HEK293 (cell line): Measurements from ENCODE around the gene SMPX.

Source experiments
- CTCF ChIA-PET: fragments of 350-600 bp; formaldehyde crosslinking; extraction: SDS; loops from one replicate; lab custom pipeline; 2021; ENCODE audit warnings: antibody characterized with exemption; lab: Yijun Ruan, JAX
- POLR2A ChIA-PET: fragments of 300-600 bp; formaldehyde crosslinking; extraction: SDS; loops from one replicate; lab custom pipeline; 2020; ENCODE audit warnings: antibody characterized with exemption, inconsistent platforms; lab: Yijun Ruan, JAX
- H3K27ac ChIP-seq: fragments of 200-500 bp; sonication (Bioruptor generic); 2 replicates; pipeline ENCODE4 v1.5.1; 2014; ENCODE audit warnings: low read depth, low read length, control low read depth, inconsistent platforms; ENCODE audit errors: extremely low read depth
- H3K36me3 ChIP-seq, 2 experiments: fragments of 200-500 bp in 1 of 2; sonication (Bioruptor generic) in 1 of 2; 1 replicate in 1 of 2; 2 replicates in 1 of 2; pipeline ENCODE4 v1.5.1; 2014 to 2017; ENCODE audit warnings: inconsistent platforms in 2 of 2, low read length in 2 of 2; ENCODE audit not compliant: control insufficient read depth in 2 of 2, insufficient read depth in 1 of 2
- H3K4me1 ChIP-seq: fragments of 200-500 bp; sonication (Bioruptor generic); 2 replicates; pipeline ENCODE4 v1.5.1; 2014; ENCODE audit warnings: mild to moderate bottlenecking, low read length, inconsistent platforms; ENCODE audit not compliant: control insufficient read depth, insufficient read depth
- H3K4me3 ChIP-seq: 2 replicates; pipeline ENCODE4 v1.5.1; 2011; ENCODE audit warnings: low read depth, mild to moderate bottlenecking, control low read depth, low read length, moderate library complexity
- H3K9me3 ChIP-seq: fragments of 200-500 bp; sonication (Bioruptor generic); 2 replicates; pipeline ENCODE4 v1.5.1; 2014; ENCODE audit warnings: low read depth, low read length, inconsistent platforms; ENCODE audit not compliant: control insufficient read depth, insufficient read depth
- KLF16 ChIP-seq: fragments of 450-650 bp; formaldehyde crosslinking; IDR thresholded peaks from 2 replicates; pipeline ENCODE4 v1.5.1; 2017; ENCODE audit warnings: missing biosample characterization, missing genetic modification characterization
- PRDM1 ChIP-seq: fragments of 450-650 bp; formaldehyde crosslinking; IDR thresholded peaks from 2 replicates; pipeline ENCODE4; 2016; ENCODE audit warnings: missing biosample characterization, missing genetic modification characterization
- PRDM10 ChIP-seq: fragments of 450-650 bp; formaldehyde crosslinking; IDR thresholded peaks from 2 replicates; pipeline ENCODE4 v1.5.1; 2016; ENCODE audit warnings: missing biosample characterization, missing genetic modification characterization
- SETDB1 ChIP-seq: IDR thresholded peaks from one replicate; pipeline ENCODE4 v1.6.1; 2017; ENCODE audit warnings: mild to moderate bottlenecking, low read length, moderate library complexity, mixed read lengths; ENCODE audit not compliant: insufficient read length
- TCF7L2 ChIP-seq: IDR thresholded peaks from 2 replicates; pipeline ENCODE4 v1.6.1; 2011; ENCODE audit warnings: low read depth, mild to moderate bottlenecking, inconsistent platforms, low read length, moderate library complexity, borderline replicate concordance
- WT1 ChIP-seq: fragments of 450-650 bp; formaldehyde crosslinking; IDR thresholded peaks from 2 replicates; pipeline ENCODE4 v1.5.1; 2016; ENCODE audit warnings: missing biosample characterization, missing genetic modification characterization
- ZBTB1 ChIP-seq: fragments of 450-650 bp; formaldehyde crosslinking; IDR thresholded peaks from 2 replicates; pipeline ENCODE4 v1.5.1; 2016; ENCODE audit warnings: missing biosample characterization, missing genetic modification characterization
- ZBTB21 ChIP-seq: fragments of 450-650 bp; formaldehyde crosslinking; IDR thresholded peaks from 2 replicates; pipeline ENCODE4 v1.5.1; 2017; ENCODE audit warnings: missing biosample characterization, missing genetic modification characterization
- ZBTB44 ChIP-seq: fragments of 450-650 bp; IDR thresholded peaks from 2 replicates; pipeline ENCODE4 v1.5.1; 2018; ENCODE audit warnings: missing biosample characterization, mild to moderate bottlenecking, missing genetic modification characterization
- ZFHX2 ChIP-seq: fragments of 450-650 bp; formaldehyde crosslinking; conservative IDR thresholded peaks from 2 replicates; pipeline ENCODE4 v1.5.1; 2016; ENCODE audit warnings: missing biosample characterization, missing genetic modification characterization
- ZNF10 ChIP-seq: fragments of 450-650 bp; formaldehyde crosslinking; IDR thresholded peaks from 2 replicates; pipeline ENCODE4 v1.5.1; 2017; ENCODE audit warnings: missing biosample characterization, missing genetic modification characterization
- ZNF114 ChIP-seq: fragments of 450-650 bp; formaldehyde crosslinking; IDR thresholded peaks from 2 replicates; pipeline ENCODE4 v1.5.0; 2017; ENCODE audit warnings: missing biosample characterization, missing genetic modification characterization
- ZNF133 ChIP-seq: fragments of 450-650 bp; formaldehyde crosslinking; IDR thresholded peaks from 2 replicates; pipeline ENCODE4 v1.5.1; 2016; ENCODE audit warnings: missing biosample characterization, missing genetic modification characterization
- ZNF18 ChIP-seq: fragments of 450-650 bp; formaldehyde crosslinking; IDR thresholded peaks from 2 replicates; pipeline ENCODE4 v1.5.1; 2016; ENCODE audit warnings: missing biosample characterization, missing genetic modification characterization
- ZNF292 ChIP-seq: fragments of 450-650 bp; formaldehyde crosslinking; IDR thresholded peaks from 2 replicates; pipeline ENCODE4 v1.5.1; 2016; ENCODE audit warnings: low read depth, missing biosample characterization, missing genetic modification characterization, borderline replicate concordance
- ZNF366 ChIP-seq: fragments of 450-650 bp; formaldehyde crosslinking; conservative IDR thresholded peaks from 2 replicates; pipeline ENCODE4 v1.5.1; 2016; ENCODE audit warnings: missing biosample characterization, missing genetic modification characterization
- ZNF513 ChIP-seq: fragments of 450-650 bp; IDR thresholded peaks from 2 replicates; pipeline ENCODE4 v1.5.1; 2018; ENCODE audit warnings: missing biosample characterization, missing genetic modification characterization
- ZNF521 ChIP-seq: fragments of 450-650 bp; formaldehyde crosslinking; IDR thresholded peaks from 2 replicates; pipeline ENCODE4 v1.5.1; 2017; ENCODE audit warnings: missing biosample characterization, mild to moderate bottlenecking, missing genetic modification characterization
- ZNF560 ChIP-seq: fragments of 450-650 bp; formaldehyde crosslinking; IDR thresholded peaks from 2 replicates; pipeline ENCODE4 v1.5.1; 2017; ENCODE audit warnings: missing biosample characterization, missing genetic modification characterization, borderline replicate concordance
- ZNF629 ChIP-seq: fragments of 450-650 bp; formaldehyde crosslinking; IDR thresholded peaks from 2 replicates; pipeline ENCODE4 v1.5.1; 2017; ENCODE audit warnings: missing biosample characterization, missing genetic modification characterization
- ZNF664 ChIP-seq: fragments of 450-650 bp; formaldehyde crosslinking; IDR thresholded peaks from 2 replicates; pipeline ENCODE4 v1.5.1; 2016; ENCODE audit warnings: missing biosample characterization, missing genetic modification characterization
- ZNF791 ChIP-seq: fragments of 450-650 bp; formaldehyde crosslinking; IDR thresholded peaks from 2 replicates; pipeline ENCODE4 v1.5.1; 2016; ENCODE audit warnings: missing biosample characterization, missing genetic modification characterization
- ZSCAN4 ChIP-seq: fragments of 450-650 bp; formaldehyde crosslinking; IDR thresholded peaks from 2 replicates; pipeline ENCODE4 v1.5.1; 2017; ENCODE audit warnings: missing biosample characterization, missing genetic modification characterization

SMPX gene

GRCh38 chrX:21735038-21735767, 22.7 kb downstream of the SMPX start:
- Histone ChIP-seq H3K36me3 (no peaks in the 10 kb centered on the region), H3K9me3 (no peaks in the 10 kb centered on the region), H3K27ac (no peak overlapping the region), H3K4me1 (peaks cover 6% of the 10 kb centered on the region; the same call in 1 of the 2 replicates), H3K4me3 (no peak overlapping the region)
- TF ChIP-seq ZNF791, result no peak
- TF ChIP-seq ZNF10 (tag by site-specific recombination), result no peak
- no peak for TF ChIP-seq ZBTB44 (tag by site-specific recombination)
- TF ChIP-seq ZNF664, result no peak
- TF ChIP-seq ZNF521, result no peak
- CTCF ChIA-PET, result interaction anchor here (0.5 kb wide), 1 partner anchor 10 kb away, joined by 3 read pairs; no protein-coding TSS in a partner anchor
- POLR2A ChIA-PET, result no interaction called here

GRCh38 chrX:21734175-21734574, 23.7 kb downstream of the SMPX start:
- no peak overlapping the region for H3K4me3 ChIP-seq
- ChIA-PET CTCF (interaction anchor here (0.6 to 1.2 kb wide), 2 partner anchors 9 to 52 kb away, joined by 4 read pairs; no protein-coding TSS in a partner anchor), POLR2A (no interaction called here)
- H3K27ac ChIP-seq, result no peak overlapping the region
- TF ChIP-seq PRDM10 (tag by site-specific recombination) (no peak), ZNF629 (tag by site-specific recombination) (no peak), ZNF366 (tag by site-specific recombination) (no peak), ZFHX2 (tag by site-specific recombination) (no peak), WT1 (tag by site-specific recombination) (no peak), TCF7L2 (no peak), ZSCAN4 (no peak), KLF16 (tag by site-specific recombination) (no peak), ZNF133 (tag by site-specific recombination) (no peak), ZNF18 (tag by site-specific recombination) (no peak), ZBTB21 (tag by site-specific recombination) (no peak), ZNF114 (tag by site-specific recombination) (no peak), PRDM1 (no peak), SETDB1 (no peak), ZNF292 (tag by site-specific recombination) (no peak), ZNF560 (no peak), ZBTB1 (tag by site-specific recombination) (no peak), ZNF513 (tag by site-specific recombination) (no peak)
- TF ChIP-seq, all 188 proteins: peak for 0
- H3K4me1 ChIP-seq, result peaks cover under 1% of the 10 kb centered on the region; the same call in 1 of the 2 replicates
- H3K36me3 ChIP-seq, result no peaks in the 10 kb centered on the region
- H3K9me3 ChIP-seq, result no peaks in the 10 kb centered on the region
